HEK293 (cell line): Measurements from ENCODE around the gene RNF6.

Source experiments
- CTCF ChIP-seq: fragments of 450-650 bp; formaldehyde crosslinking; IDR thresholded peaks from 2 replicates; pipeline ENCODE4 v1.5.1; 2016; ENCODE audit warnings: missing biosample characterization, missing genetic modification characterization
- KLF7 ChIP-seq: fragments of 450-650 bp; formaldehyde crosslinking; IDR thresholded peaks from 2 replicates; pipeline ENCODE4 v1.5.1; 2016; ENCODE audit warnings: missing biosample characterization, missing genetic modification characterization, borderline replicate concordance
- ZBTB8A ChIP-seq: fragments of 450-650 bp; formaldehyde crosslinking; IDR thresholded peaks from 2 replicates; pipeline ENCODE4 v1.5.1; 2016; ENCODE audit warnings: missing biosample characterization, missing genetic modification characterization
- ZNF549 ChIP-seq: fragments of 450-650 bp; IDR thresholded peaks from 2 replicates; pipeline ENCODE4 v1.5.1; 2018; ENCODE audit warnings: missing biosample characterization, missing genetic modification characterization, mild to moderate bottlenecking, inconsistent platforms, moderate library complexity
- ZNF626 ChIP-seq: fragments of 450-650 bp; sonication (Bioruptor Pico); formaldehyde crosslinking; IDR thresholded peaks from 2 replicates; pipeline ENCODE4 v1.5.1; 2018; ENCODE audit warnings: missing biosample characterization, missing genetic modification characterization, inconsistent platforms
- ZNF707 ChIP-seq: fragments of 450-650 bp; formaldehyde crosslinking; IDR thresholded peaks from 2 replicates; pipeline ENCODE4 v1.5.1; 2016; ENCODE audit warnings: missing biosample characterization, missing genetic modification characterization
- TF ChIP-seq, protein P1 (sequence below): fragments of 450-650 bp; formaldehyde crosslinking; IDR thresholded peaks from 2 replicates; pipeline ENCODE4 v1.5.1; 2016; ENCODE audit warnings: missing biosample characterization, missing genetic modification characterization
- TF ChIP-seq, protein P2 (sequence below): fragments of 450-650 bp; IDR thresholded peaks from 2 replicates; pipeline ENCODE4 v1.5.1; 2018; ENCODE audit warnings: missing biosample characterization, missing genetic modification characterization

GRCh38 chr13:26225896-26226617, 3.9 kb upstream of the RNF6 start:
- TF ChIP-seq ZBTB8A (tag by site-specific recombination) (no peak), ZNF626 (no peak), CTCF (tag by site-specific recombination) (no peak), ZNF549 (tag by site-specific recombination) (no peak), ZNF707 (tag by site-specific recombination) (no peak), KLF7 (tag by site-specific recombination) (no peak)
- TF ChIP-seq, protein P1, sequence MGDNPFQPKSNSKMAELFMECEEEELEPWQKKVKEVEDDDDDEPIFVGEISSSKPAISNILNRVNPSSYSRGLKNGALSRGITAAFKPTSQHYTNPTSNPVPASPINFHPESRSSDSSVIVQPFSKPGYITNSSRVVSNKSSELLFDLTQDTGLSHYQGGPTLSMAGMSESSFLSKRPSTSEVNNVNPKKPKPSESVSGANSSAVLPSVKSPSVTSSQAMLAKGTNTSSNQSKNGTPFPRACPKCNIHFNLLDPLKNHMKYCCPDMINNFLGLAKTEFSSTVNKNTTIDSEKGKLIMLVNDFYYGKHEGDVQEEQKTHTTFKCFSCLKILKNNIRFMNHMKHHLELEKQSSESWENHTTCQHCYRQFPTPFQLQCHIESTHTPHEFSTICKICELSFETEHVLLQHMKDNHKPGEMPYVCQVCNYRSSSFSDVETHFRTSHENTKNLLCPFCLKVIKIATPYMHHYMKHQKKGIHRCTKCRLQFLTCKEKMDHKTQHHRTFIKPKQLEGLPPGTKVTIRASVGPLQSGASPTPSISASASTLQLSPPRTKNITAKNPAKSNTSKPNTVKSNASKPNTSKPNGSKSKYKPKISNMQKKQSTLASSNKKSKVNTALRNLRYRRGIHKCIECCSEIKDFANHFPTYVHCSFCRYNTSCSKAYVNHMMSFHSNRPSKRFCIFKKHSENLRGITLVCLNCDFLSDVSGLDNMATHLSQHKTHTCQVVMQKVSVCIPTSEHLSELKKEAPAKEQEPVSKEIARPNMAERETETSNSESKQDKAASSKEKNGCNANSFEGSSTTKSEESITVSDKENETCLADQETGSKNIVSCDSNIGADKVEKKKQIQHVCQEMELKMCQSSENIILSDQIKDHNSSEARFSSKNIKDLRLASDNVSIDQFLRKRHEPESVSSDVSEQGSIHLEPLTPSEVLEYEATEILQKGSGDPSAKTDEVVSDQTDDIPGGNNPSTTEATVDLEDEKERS (tag by site-specific recombination), result no peak
- TF ChIP-seq, protein P2, sequence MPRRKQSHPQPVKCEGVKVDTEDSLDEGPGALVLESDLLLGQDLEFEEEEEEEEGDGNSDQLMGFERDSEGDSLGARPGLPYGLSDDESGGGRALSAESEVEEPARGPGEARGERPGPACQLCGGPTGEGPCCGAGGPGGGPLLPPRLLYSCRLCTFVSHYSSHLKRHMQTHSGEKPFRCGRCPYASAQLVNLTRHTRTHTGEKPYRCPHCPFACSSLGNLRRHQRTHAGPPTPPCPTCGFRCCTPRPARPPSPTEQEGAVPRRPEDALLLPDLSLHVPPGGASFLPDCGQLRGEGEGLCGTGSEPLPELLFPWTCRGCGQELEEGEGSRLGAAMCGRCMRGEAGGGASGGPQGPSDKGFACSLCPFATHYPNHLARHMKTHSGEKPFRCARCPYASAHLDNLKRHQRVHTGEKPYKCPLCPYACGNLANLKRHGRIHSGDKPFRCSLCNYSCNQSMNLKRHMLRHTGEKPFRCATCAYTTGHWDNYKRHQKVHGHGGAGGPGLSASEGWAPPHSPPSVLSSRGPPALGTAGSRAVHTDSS (tag by site-specific recombination), result no peak
